NCI-H2029 treated with DMSO at 0.1 percent for 48 hours (cell line): ENCODE data around the gene BCLAF1.
A peak's percentile ranks its signal among the peaks of the same experiment; 100 is the strongest.
"Not testable (repeated sequence)": the region's sequence is repeated elsewhere in the genome, so short reads cannot be mapped to it uniquely, and the experiment has no call there.

ENCODE experiments used
- DNase-seq: peaks from one replicate; lab custom pipeline; 2025; lab: John Stamatoyannopoulos, UW

The BCLAF1 gene

GRCh38 chr6:136309729-136310311 is 20.2 kb upstream of the BCLAF1 start:
- no peak for DNase-seq

DNA sequence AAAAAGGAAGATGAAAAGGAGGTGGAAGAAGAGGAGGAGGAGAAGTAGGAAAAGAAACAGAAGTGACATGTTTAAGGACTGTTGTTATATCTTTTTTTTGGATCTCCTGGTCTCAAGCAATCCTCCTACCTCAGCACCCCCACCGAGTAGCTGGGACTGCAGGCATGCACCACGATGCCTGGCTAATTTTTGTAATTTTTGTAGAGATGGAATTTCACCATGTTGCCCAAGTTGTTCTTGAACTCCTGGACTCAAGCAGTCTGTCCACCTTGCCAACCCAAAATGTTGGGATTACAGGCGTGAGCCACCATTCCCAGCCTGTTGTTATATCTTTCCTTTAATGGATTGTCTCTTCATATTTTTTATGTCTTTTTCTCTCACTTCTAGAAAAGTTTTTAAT is 19.5 kb upstream of the BCLAF1 start:
- no peak for DNase-seq

DNA sequence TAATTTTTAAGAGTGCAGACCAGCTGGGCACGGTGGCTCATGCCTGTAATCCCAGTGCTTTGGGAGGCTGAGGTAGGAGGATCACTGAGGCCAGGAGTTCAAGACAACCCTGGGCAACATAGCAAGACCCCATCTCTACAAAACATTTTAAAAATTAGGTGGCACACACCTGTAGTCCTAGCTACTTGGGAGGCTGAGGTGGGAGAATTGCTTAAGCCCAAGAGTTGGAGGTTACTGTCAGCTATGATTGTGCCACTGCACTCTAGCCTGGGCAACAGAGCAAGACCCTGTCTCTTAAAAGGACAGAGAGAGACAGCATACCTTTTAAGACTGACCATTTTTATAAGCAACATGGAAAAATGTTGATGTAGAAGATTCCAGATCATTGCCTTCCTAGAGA is 18.8 kb upstream of the BCLAF1 start:
- not testable (repeated sequence) for DNase-seq

GRCh38 chr6:136307351-136307750 is 17.7 kb upstream of the BCLAF1 start:
- no peak for DNase-seq

DNA sequence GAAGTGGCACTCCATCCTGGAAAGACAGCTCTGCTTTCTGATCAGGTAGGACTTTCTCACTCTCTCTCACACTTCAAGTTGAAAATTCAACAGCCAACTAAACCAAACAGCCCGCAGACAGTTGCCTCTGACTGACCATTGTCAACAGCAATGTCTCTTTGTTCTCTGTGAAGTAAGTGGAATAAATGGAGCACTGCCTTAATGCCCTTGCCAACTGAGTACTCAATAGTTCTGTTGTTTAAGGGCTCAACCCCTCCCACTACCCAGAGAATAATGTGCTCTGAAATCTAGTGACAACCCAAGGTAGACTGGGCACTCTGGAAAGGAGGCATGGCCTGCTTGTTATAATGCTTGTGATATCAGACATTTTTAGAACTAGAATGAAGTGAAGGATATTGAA is 16.8 kb upstream of the BCLAF1 start:
- DNase-seq: no peak

GRCh38 chr6:136304410-136304809 is 14.8 kb upstream of the BCLAF1 start:
- DNase-seq: no peak

DNA sequence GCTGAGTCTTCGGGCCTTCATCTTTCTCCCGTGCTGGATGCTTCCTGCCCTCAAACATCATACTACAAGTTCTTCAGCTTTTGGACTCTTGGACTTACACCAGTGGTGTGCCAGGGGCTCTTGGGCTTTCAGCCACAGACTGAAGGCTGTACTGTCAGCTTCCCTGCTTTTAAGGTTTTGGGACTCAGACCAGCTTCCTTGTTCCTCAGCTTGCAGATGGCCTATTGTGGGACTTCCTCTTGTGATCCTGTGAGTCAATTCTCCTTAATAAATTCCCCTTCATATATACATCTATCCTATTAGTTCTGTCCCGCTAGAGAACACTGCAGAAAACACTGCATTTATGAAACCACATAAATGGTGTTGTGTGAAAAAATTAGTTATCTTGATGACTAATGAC is 13.9 kb upstream of the BCLAF1 start:
- DNase-seq: no peak

DNA sequence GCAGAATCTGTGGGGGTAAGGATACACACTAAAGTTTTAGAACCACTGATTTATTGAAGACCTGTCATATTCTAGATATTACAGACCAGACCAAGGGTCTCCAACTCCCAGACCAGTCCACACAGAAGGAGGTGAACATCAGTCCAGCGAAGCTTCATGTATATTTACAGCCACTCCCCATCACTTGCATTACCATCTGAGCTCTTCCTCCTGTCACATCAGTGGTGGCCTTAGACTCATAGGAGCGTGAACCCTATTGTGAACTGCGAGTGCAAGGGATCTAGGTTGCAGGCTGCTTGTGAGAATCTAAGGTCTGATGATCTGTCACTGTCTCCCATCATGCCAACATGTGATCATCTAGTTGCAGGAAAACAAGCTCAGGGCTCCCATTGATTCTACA is 5.0 kb upstream of the BCLAF1 start:
- DNase-seq: no peak

- DNase-seq: peak; percentile 46
Measured at GRCh38 chr6:136290410-136291010, 864 bp upstream of the BCLAF1 start.

- peak; percentile 45 for DNase-seq
Measured at GRCh38 chr6:136289327-136289578, 393 bp downstream of the BCLAF1 start.

- DNase-seq: peak; percentile 27
Measured at GRCh38 chr6:136288566-136289326, 900 bp downstream of the BCLAF1 start.

DNA sequence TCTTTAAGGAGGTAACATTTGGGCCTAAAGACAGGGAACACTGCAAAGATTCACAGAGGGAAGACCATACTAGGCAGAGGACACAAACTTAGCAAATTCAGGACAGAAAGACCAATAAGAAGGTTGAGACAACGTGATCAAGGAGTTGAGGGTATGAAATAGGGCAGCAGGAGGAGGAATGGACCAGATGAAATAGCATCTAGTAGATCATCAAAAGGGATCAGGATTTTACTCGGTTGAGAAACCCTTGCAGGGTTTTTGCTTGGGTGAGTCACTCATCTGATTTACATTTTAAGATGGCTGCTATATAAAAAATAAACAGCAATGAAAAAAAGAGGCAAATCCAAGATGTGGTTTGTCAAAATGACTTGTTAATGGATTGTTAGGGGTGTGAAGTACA is 4.7 kb downstream of the BCLAF1 start:
- no peak for DNase-seq

- no peak for DNase-seq
Measured at GRCh38 chr6:136282906-136283305, 6.7 kb downstream of the BCLAF1 start.

DNA sequence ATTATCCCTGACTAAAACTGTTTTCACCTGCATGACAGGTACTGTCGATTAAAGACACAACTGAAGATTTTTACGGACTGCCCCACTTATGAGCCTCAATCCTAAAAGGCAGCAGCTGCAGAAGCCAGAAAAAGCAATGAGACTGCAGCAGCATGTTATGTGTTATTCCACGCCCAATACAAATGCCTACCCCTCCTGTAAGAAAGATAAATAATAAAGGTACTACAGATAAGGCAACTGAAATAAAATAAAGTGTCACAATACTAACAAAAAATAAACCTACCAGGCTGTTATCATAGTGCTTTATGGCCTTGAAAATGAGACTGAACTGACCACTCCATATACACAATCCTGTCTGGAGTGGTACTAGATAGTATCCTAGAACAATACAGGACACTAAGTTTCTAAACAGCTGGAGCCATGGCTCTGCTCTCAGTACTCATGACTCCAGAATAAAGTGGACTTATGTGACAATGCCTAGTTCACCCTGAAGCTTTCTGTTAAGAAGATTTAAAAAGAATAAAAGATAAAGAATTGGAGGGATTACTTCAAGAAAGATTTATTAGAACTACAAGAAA is 9.5 kb downstream of the BCLAF1 start:
- peak; percentile 2 for DNase-seq

GRCh38 chr6:136274062-136274461 is 15.6 kb downstream of the BCLAF1 start:
- DNase-seq: no peak

DNA sequence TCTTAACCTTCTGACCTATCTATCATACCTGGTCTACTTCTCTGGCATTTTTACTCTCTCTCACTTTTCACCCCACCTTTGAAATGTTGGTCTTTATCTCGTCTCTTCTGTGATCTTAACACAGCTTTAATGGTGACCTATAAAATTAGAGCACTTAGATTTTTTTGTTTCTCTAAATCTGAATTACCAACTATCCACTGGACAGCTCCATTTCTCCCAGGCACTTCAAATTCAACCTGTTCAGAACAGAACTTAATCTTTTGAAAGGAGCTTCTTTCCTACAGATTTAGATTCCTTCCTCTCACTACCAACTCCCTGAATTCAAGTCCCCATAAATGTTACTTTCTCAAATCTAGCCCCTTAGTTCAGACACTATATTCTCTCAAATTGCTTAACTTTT is 24.5 kb downstream of the BCLAF1 start:
- no peak for DNase-seq

DNA sequence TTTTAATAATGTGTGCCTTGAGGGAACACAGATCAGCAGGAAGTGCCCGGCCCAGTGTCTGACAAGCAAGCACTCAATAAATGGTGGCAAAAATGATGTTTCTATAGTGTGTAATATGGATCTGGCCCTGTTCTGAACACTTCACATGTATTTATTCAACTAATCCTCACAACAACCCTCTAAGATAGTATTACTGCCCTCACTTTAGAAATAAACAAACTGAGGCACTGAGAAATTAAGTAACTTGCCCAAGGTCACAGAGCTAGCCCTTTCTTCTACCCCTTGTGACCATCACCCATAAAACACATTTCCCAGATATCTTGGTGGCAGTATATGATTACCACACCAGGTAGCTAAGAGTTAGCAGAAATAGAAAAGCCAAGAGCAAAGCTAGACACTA is 26.7 kb downstream of the BCLAF1 start:
- no peak for DNase-seq

GRCh38 chr6:136254851-136255466 is 34.7 kb downstream of the BCLAF1 start:
- DNase-seq: no peak

GRCh38 chr6:136253734-136254133 is 35.9 kb downstream of the BCLAF1 start:
- no peak for DNase-seq

- no peak for DNase-seq
Measured at GRCh38 chr6:136252441-136252840, 37.2 kb downstream of the BCLAF1 start.

DNA sequence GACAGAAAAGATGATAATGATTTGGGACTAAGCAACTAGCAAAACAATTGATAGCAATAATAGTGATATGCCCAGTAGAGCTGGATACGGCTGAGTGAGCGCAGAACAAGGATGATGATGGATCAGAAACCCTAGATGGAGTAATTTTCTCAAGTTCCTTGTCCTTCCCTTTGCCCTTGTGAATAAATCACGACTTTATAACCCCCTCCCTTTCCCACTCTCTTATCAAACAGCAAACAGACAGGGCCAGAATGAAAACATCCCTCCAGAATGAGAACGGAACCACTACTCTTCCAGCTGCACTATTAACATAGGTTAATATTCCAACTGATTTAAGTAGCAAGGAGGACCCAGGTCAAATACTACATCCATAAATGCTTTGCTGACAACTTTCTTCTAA is 38.3 kb downstream of the BCLAF1 start:
- no peak for DNase-seq

DNA sequence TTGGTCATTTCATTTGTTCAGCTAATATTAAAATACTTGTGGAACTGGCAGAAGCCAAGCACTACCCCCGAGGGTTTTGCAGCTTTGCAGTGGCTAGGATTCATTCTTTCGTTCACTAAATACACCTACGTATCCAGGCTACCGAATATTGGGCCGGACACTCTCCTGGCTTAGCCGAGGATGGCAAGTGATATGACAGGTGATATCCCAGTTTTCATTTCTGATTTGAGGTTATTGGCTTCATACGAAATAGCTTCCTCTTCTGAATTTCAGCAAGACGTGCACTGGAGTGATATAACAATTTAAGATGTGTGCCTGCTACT is 39.0 kb downstream of the BCLAF1 start:
- no peak for DNase-seq
